Stimulated activated CD4-positive, alpha-beta T cell treated with anti-CD3 and anti-CD28 coated beads, Interleukin-12 subunit alpha, Interleukin-12 subunit beta, amount 100 ng/mL, for 48 hours (primary cell): ENCODE results near the gene NRN1L.

ENCODE experiments used
- DNase-seq, 3 donors: peaks; one replicate each; pipeline ENCODE4 v3.0.0-alpha.2; 2020; ENCODE audit warnings: low read depth in 2 of 3, low spot score in 1 of 3

NRN1L gene

GRCh38 chr16:67934306-67935100, 49.8 kb downstream of the NRN1L start:
- DNase-seq: no peak

GRCh38 chr16:67935101-67935401, 50.4 kb downstream of the NRN1L start:
- DNase-seq: no peak

- peak; percentile 95 for DNase-seq
Measured at GRCh38 chr16:67935402-67936123, 50.9 kb downstream of the NRN1L start.
